ENCODE data around the gene TICRR.

TICRR gene

DNA sequence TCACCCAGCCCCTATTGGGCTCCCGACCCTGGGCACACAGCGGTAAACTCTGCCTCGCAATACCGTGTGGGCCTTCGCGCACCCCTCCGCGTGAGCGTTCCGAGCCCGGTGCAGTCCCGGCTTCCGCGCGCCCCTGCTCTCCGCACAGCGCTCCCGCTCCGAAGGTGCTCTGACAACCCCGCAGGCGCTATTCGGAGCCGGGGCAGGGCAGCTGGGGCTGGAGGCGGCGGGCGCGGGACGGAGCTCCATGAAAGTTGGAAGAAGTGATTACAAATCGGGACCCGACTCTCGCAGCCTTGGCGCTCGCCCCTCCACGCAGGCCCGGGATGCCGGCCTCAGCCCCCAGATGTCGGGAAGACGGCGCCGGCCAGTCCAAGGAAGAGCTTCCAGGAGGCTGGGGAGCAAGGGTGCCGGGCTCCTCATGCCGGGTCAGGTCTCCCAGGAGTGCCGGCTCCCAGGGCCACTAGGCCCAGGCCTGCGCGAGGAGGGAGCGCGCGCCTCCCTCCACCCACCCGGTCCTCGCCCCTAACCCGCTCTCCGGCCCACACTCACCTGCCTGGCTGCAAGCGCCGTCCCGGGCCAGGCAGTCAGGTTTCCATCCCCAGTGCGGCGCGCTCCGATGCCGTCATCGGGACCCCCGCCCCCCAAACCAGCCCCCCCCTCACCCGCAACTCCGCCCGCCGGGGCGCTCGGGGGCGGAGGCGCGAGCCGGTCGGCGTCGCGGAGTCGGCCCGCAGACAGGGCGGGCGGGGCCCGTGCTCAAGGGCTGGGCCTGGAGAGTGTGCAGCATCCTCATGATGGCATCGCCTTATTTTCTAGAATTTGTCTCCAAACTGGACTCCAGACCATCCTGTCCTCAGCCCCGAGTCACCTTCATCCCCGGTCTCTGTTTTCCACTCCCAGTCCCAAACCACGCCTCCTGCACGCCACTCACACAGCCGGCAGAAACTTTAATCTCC is 79.9 kb downstream of the TICRR start, which contains the start of gene KIF7:
Gene KIF7, minus strand, starts transcription at position 621 of the 959 bp plus-strand sequence. CDS start 2,537 bp downstream, outside the sequence.
- DNase-seq (ENCODE audit: low read depth in 2 of 2), result no peak

DNA sequence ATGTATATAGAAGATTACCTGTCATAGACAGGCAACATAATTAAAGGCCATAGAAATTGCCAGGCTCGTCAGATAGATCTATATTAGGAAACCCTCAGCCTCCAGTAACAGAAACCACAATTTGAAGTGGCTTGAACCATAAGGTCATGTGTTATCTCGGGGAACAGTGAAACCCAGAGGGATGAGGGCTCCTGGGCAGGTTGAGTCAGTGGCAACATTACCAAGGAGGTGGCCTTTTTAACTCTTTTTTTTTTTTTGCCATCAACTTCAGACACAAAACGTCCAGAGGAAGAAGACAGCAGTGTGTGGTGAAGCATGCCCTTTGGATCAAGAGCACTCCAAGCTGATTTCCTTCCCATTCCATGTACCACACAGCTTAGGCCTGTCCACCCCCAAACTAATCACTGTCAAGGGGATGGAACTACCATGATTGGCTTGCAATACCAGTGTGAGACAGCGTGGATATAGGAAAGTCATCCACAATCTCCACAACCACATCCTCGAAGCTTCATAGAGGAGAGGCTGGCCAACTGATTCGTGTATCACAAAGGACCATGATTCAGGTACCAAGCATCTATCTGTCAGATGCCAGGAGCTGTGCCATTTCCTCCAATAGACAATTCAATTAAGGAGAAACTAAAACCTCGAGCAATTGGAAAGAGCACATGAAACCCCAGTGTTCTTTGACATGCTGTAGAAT is 81.0 kb downstream of the TICRR start:
- DNase-seq (ENCODE audit: low read depth in 2 of 2), result no peak

DNA sequence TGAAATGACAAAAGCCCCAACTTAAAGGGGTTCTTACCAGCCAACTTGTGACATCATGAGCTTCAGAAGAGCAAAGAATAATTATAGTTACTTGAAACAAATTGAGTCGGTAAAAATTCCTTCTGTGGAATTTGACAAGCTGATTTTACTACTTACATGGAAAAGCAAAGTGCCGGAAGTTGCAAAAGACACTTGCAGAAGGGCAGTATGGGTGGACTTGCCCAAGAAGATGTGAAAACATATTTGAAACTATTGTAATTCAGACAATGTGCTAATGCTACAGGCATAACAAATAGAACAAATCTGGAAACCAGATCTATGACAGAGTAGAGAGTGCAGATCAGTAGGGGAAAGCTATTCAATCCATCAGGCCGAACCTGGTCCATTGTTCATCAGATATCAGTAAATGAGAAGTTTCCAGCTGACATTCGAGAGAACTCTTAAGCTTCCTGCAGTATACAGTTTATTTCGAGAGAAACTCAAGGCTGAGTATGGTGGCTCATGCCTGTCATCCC is 82.5 kb downstream of the TICRR start:
- no peak for DNase-seq (ENCODE audit: low read depth in 2 of 2)

DNA sequence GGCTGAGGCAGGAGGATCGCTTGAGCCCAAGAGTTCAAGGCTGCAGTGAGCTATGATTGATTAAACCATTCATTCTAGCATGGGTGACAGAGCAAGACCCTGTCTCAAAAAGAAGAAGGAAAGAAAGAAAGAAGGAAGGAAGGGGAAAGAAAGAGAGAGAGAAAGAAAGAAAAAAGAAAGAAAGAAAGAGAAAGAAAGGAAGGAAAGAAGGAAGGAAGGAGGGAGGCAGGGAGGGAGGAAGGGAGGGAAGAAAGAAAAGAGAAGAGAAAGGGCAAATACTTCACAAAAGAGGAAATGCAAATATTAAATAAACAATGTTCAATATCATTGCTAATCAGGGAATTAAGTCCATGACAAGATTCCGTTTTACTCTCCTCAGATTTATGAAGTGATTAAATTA is 84.0 kb downstream of the TICRR start:
- DNase-seq (ENCODE audit: low read depth in 2 of 2), result no peak

DNA sequence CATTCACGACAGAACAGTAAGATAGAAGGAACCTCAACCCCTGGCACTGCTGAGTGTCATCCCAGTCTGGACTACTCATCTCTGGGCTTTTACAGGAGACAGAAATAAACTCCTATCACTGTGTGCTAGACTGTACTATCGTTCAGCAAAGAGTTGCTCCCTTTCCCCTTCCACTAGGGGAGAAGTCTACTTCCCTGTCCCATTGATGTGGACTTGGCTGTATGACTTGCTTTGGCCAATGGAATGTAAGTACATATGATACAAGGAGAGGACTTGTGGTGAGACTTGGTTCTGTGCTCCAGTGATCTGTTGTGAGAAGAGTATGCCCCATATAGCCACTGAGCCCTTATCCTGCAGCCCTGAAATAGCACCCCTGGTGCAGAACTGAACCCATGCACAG is 85.3 kb downstream of the TICRR start:
- no peak for DNase-seq (ENCODE audit: low read depth in 2 of 2)

DNA sequence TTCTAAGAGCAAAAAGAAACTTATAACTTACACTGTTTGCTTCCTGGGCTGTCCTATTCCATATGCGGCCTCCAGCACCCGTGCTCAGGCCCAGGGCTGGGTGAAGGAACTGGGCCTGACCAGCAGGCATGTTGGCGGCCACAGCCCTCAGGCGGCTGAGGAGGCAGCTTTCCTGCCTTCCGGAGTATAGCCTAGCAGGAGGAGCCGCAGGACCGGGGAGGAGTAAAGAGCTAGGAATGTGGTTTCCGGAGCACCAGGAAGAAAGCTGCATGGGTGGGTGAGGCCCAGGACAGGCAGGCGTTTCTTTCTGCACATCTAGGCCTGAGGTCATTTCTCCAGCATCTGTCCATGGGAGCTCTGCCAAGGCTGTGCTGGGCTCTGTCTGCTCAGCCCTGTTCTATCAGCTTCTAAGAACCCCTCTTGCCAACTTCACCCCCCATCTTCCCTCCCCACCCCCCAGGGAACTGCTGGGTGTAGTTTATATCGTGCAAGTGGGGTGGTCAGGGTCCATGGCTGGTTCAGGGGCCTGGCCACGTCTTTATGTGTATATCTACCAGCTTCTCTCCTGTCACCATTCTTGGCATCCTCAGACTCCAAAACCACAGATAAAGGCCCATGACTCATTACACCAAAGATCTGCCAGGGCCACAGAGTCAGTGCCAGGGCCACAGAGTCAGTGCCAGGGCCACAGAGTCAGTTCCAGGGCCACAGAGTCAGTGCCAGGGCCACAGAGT is 87.8 kb downstream of the TICRR start:
- DNase-seq (ENCODE audit: low read depth in 2 of 2), result no peak

DNA sequence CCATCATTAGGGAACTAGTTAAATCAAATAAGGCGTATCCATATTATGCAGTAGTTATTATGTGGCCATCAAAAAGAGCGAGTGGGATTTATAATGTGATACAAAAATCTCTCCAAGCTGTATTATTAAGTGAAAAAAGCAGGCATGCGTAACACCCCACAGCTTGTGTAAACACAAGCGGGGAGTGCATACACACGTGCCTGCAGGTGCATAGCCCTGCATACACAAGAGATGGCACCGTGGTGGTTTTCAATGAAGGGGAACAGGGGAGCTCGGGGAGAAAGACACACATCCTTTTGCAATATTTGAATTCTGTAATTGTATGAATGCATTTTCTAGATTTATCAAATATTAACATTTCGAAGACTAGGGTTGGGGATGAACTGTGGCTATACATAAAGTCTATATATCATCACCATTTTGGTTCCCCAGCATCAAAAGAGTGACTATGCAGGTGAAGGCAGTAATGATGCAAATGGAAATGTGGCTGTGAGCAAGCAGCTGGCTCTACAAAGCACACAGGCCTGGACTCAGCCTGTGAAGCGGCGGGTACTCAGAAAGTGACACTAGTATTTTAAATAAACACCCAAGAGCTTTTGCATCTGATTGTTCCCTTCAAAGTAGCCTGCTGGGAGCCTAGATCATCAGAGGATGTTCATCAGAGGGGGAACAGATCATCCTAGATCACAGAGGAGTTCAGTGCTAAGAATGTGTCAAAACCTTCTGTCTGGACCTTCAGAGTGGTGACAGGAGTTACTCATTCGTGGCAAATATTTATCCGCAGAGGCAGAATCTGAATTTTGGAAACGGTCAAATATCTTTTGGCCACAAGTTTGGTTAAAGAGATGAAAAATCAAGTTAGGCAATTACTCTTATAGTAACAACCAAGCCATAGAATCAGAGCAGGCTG is 89.4 kb downstream of the TICRR start:
- no peak for DNase-seq (ENCODE audit: low read depth in 2 of 2)

DNA sequence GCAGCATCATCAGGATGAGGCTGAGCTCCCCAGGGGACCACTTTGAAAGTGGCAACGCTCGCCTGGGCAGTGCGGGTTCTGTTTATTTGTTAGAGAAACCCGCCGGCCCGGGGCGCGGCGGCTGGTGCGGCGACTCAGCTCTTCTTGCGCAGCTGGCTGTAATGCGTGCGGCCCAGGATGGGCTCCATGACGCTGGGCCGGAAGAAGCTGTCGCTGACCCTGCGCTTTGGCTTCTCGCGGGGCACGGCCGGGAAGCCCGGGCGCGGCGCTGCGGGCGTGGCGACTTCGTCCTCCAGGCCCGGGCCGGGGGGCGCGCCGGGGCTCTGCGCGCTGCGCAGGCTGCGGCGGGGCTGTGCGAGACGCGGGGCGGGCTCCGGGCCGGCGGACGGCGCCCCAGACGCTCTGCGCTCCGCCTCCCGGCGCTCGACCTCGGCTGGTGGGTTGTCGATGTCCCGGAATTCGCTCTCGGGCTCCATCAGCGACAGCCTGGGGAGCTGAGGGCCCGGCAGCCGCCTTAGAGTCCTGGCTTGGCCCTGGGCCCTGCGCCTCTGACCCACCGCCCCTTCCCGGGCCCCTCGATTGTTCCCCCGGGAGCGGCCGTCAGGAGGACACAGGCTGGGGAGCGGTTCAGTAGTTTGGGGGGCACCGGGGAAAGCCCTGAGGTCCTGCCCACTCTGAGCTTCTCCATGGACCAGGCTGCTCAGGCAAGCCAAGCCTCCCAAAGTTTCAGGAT is 90.3 kb downstream of the TICRR start:
- no peak for DNase-seq (ENCODE audit: low read depth in 2 of 2)

DNA sequence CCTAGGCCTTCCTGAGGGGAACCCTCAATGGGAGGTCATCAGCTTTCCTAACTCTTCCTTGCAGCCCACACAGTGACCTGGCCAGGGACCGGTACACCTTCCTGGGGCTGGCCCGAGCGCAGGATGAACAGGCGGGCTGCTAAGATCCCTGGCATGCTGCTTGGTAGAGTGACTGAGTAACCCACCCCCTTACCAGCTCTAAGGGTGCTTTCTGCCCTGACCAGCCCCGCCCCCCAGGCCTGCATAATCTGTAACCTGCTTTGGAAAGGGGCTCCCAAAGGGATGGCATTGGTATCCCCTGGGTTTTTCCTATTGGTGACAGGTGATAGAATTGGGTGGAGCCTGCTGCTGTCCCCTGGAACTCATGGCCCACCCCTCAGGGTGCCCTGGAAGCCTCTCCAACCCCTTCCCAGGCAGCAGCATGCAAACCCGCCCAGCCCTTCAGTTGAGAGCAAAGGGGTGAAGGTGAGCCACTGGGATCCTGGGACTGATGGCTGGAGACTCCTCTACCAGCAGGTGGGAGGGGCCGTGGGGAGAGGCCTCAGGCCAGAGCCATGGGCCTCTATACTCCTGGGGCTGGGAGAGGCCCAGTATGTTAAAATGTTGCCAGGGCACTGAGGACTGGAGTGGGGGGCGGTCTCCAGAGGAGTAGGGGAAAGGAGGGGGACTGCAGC is 91.1 kb downstream of the TICRR start:
- no peak for DNase-seq (ENCODE audit: low read depth in 2 of 2)

DNA sequence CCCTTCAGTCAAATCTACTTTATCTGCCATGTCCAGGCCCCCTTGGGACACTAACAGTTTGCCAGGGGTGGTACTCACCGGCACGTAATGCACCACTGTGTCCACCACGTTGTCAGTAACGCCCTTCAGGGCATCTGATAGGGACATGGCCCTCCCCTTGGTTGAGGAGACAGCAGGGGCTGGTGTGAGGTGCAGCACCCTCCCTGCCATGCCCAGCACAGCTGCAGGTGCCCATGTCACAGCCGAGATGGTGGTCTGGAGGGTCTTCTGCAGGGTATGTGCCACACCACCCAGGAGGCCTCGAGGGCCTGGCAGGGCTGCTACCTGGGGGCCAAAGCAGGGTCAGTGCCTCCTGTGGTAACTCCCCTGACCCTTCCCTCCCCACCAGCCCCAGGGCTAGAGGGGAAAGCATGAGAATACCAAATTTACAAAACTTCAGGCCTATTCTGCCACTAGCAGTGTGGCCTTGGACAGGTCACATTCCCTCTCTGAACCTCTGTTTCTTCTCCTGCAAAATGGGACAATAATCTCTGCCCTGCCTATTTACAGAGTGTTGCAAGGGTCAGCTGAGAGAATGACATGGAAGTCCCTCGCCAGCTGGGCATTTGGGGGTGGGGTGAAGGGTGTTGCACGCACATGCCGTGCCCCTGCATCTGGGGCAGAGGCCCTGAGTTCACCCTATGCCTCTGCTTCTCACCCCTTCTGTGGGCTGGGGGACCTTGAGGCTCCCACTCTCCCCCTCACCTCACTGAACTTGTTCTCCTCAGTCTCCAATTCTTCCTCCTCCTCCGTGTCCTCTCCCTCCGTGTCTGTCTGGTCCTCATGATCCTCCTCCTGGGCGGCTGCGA is 91.8 kb downstream of the TICRR start:
- no peak for DNase-seq (ENCODE audit: low read depth in 2 of 2)

DNA sequence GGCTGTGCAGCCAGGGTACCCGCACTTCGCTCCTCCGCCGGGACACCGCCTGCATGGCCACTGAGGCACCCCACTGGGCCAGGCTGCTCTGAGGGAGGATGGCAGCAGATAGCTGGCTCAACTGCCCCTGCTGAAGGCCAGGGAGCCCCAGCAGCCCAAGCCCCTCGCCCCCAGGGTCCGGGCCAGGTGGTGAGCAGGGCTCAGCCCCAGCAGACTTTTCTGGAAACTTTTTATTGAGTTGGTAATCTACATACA is 92.4 kb downstream of the TICRR start:
- DNase-seq (ENCODE audit: low read depth in 2 of 2), result no peak

DNA sequence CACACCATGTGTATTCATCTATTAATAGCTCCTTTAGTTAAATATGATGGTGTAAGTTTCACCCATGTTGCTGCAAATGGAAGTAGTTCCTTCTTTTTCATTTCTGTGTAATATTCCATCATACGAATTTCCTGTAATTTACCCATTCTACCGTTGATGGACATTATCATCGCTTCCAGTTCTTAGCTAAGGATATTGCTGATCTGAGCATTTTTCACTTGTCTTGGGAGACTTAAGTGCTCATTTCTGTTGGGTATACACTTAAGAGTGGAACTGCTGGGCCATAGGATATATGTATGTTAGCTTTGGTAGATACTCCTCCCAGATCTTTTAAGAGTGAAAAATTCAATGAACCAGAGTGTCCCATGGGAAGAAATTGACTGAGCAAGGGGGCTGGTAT is 92.9 kb downstream of the TICRR start:
- DNase-seq (ENCODE audit: low read depth in 2 of 2), result no peak

DNA sequence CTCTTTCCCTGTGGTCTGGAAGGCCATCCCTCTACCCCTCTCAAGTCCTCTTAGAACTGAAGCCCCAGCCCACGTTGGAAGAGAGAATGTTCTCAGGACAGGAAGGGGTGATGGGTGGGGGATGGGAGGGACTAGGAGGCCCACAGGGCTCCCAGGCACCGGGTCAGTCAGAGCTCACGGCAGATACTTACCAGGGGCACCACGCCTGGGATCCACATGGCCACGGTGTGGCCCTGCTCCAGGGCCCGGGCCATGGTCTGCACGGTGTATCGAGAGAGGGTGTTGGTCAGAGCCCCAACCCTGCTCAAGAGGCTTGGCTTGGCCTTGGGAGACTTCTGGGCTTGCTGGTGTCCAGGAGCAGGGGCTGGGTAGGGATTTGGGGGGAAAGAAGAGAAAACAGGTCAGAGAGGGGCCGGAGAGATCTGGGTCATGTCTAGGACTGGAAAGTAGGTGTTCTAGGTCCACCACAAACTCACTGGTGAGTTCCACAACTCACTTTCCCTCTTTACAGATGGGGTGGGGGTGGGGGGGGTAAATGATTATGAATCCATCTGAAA is 94.1 kb downstream of the TICRR start:
- no peak for DNase-seq (ENCODE audit: low read depth in 2 of 2)

DNA sequence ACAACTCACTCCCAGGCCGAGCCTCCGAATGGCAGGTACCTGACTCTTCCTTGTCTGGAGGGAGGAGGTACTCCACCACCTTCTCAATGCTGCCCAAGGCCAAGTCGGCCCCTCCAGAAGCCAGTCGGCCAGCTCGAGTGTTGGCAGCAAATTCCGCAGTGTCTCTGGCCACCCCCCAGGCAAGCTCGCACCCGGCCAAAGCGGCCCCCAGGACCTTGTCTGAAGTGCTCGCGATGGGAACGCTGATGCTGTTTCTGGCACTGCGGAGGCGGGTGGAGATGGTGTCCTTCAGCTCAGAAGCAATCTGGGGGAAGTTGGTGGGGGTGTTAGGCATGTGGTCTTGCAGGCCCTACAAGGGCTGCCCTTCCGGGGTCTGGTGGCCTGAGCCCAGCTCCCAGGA is 94.7 kb downstream of the TICRR start:
- no peak for DNase-seq (ENCODE audit: low read depth in 2 of 2)

DNA sequence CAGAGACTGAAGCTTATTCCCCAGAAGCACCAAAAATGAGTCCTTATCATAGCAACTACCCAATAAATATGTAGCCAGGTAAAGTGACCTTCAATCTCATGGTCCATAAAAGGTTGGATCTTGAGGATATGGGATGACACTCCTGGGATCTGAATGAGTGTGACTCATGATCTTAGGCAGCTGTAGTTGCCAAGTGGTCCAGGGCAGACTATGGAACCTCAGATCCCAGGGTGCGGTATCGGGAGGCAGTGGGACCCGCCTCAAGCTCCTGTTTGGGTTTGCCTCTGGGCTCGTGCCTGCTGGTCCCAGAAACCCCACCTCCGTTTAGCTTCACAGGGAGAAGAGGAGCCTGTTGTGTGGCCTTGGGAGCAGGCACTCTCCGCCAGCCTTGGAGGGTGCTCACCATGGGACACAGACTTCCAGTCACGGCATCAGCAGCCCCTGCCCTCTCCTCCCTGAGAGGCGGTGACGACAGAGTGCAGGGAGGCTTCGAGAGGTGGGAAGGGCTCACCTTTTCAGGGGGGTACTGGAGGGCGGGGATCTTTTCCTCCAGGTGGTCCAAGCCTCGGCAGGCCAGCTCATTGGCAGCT is 95.8 kb downstream of the TICRR start:
- DNase-seq (ENCODE audit: low read depth in 2 of 2), result no peak

DNA sequence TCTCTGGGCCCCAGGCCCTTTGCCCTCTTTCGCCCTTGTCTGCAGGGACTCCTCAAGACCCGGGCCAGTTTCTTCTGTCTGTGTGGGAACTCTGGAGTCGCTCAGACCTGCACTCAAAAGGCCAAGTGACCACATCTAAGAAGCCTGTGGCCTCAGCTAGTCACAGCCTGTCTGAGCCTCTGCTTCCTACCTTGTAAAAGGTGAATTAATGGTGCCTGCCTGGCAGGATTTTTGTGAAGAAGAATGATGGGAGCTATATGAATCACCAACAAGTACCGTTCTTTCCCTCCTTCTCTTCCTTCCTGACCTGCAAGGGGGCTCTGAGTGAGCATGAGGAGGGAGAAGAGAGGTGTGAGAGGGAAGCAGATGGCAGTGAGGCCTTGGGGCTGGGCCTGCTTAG is 96.4 kb downstream of the TICRR start:
- DNase-seq (ENCODE audit: low read depth in 2 of 2), result no peak

DNA sequence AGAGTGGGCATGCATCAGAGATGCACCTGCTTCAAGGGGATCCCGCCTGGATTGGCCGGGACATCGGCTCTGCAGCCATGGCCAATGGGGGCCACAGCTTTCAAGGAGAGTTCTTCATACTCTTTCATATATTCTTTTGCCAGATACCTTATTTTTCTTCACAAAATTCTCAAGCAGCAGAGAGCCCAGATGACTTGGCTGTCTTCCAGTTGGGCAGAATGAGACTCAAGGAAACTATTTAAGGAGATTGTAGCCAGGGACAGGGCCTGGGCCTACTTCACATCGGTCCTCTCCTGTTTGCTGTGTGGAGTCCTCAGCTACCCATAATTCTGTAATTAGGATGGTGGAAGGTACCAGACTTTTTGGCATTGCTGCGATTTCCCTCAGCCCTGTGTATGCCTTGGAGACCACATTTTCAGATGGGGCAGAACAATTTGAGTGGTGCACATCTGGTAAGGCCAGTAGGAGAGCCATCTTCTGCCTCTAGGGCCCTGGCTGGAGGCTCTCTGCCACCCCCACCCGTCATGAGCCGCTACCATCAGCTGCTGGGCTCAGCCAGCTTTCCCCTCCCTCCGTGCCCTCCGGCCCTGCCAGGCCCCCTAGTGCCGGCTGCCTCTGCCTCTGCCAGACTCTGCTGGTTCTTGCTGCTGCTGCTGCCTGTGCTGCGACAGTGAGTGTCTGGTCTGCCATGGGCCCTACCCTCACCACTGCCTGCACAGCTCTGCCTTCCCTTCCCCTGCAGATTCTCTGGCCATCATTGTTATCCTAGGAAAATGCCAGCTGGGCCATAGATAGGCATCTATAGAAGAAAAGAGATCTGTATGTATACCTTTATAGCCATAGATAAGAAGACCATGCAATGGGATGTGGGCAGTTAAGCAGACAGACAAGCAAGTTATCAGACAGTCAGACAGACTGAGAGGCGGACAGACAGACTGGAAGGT is 97.2 kb downstream of the TICRR start:
- DNase-seq (ENCODE audit: low read depth in 2 of 2), result no peak

All from stimulated activated CD4-positive, alpha-beta T cell treated with anti-CD3 and anti-CD28 coated beads, Interleukin-1b, Interleukin-23, amount 100 ng/mL, for 1 hour (primary cell).